ENCODE results near the gene B4GALT4. TPM values are rescaled to one million over a fixed set of nuclear protein-coding genes. Genes with fewer than 3 reads are reported as not detected.

The B4GALT4 gene
- total RNA-seq (10 to 100 TPM in 6 of 9 donors, 1 to 10 TPM in 3; 8.1 to 15.9 (median 10.6) TPM), polyA plus RNA-seq (10 to 100 TPM; 13.0 to 14.0 TPM)
- long read RNA-seq, donor 1, partial matches to known transcripts = 0 of 13 reads
- long read RNA-seq, donor 1, other reads (novel, unspliced or antisense) = 10 of 13 reads
- long read RNA-seq, donor 2, transcript B4GALT4-202 (8 exons, 2,459 nt) = major isoform, 33 of 104 reads
- long read RNA-seq, donor 2, transcript B4GALT4-201 (9 exons, 2,385 nt) = minor isoform, 21 of 104 reads
- long read RNA-seq, donor 2, partial matches to known transcripts = 8 of 104 reads
- long read RNA-seq, donor 2, other reads (novel, unspliced or antisense) = 39 of 104 reads
- long read RNA-seq, donor 3, transcript B4GALT4-202 (8 exons, 2,459 nt) = major isoform, 8 of 22 reads
- long read RNA-seq, donor 3, partial matches to known transcripts = 1 of 22 reads
- long read RNA-seq, donor 3, other reads (novel, unspliced or antisense) = 11 of 22 reads

DNA sequence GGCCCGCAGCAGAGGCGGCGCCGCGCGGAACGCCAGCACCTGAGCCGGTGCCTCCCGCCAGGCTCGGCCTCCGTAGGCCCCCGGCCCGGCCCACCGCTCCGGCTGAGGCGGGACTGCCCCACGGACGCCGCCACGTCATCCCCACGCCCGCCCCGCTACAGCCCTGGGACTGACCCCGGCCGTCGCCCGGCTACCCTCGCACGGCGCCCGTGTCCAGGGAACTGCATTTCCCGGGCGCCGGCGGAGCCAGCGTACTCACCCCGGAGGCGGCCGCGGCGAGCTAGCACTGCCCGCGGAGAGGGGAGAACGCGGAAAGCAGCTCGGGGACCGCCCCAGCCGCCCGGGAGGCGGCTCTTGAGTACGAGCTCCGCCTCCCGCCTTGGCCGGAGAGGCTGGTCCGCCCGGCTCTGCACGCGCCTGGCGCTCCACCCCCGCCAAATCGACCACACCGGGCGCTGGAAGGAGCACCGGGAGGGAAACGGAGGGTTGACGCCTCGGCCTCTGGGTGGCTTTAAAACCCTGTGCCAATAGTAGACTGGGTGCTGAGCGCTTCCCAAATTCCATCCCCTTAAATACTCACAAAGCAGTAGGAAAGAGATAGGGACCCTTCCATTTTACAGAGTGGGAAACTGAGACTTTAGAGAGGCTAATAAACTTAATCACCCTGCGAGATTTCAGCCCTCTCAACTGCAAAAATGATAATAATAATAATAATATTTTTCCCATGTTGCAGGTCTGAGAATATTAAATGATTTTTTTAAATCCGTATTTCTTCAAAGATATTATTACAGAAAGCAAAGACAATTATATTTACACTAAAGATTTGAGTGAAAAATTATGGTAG lies at the start of gene B4GALT4:
B4GALT4 (minus strand) TSS at position 288 of the 844 bp plus-strand sequence. CDS start 10,779 bp downstream, outside the sequence.
- Histone ChIP-seq H3K4me3 (peak within 1 kb of the TSS; percentile 45 to 92 (median 73)), H3K27me3 (no peaks in the 10 kb centered on the region), H3K36me3 (peaks cover 0 to 12% (median 8%) of the 10 kb centered on the region in 9 donors), H3K4me1 (peaks cover 0 to 47% (median 23%) of the 10 kb centered on the region in 12 donors), H3K27ac (peak within 1 kb of the TSS; percentile 75 to 97 (median 91)), H3K9me3 (no peaks in the 10 kb centered on the region)
- 2 to 12% (median 3%) methylated on average over 10 to 70 of the region's 70 CpGs for WGBS, 4 donors
- peak in 1 of 12 donors; percentile 6 for TF ChIP-seq CTCF (IDR thresholded peaks at IDR 0.05)
- peak; percentile 53 to 85 for TF ChIP-seq POLR2A (IDR thresholded peaks at IDR 0.05)
- intact Hi-C loops (cut with DNase I) = loop anchor here in 4 of 10 donors (1.0 to 10.0 kb wide), 6 partner anchors 51 to 359 kb away; partner anchors contain the start of genes TEX55 (in 2 of the 4) and ARHGAP31 (in 1 of the 4)
- DNase-seq (peak; percentile 89 to 93 (median 92)), ATAC-seq (peak; percentile 88 to 97 (median 96))

- ATAC-seq = no peak
- no peak overlapping the region for H3K4me3 ChIP-seq
- H3K4me1 ChIP-seq = peaks cover 3 to 23% (median 9%) of the 10 kb centered on the region in 12 donors
- no peak for TF ChIP-seq CTCF (IDR thresholded peaks at IDR 0.05)
- no peak for TF ChIP-seq POLR2A (IDR thresholded peaks at IDR 0.05)
- no peak overlapping the region for H3K27ac ChIP-seq
- H3K36me3 ChIP-seq = no peaks in the 10 kb centered on the region
- WGBS, 4 donors = 84 to 96% (median 94%) methylated on average over 2 of the region's 2 CpGs
- peaks cover 0 to 24% (median 13%) of the 10 kb centered on the region in 12 donors for H3K9me3 ChIP-seq
- H3K27me3 ChIP-seq = no peaks in the 10 kb centered on the region
- intact Hi-C loops (cut with DNase I) = no loop called here
- no peak for DNase-seq
Observed at GRCh38 chr3:119289404-119289770, 48.7 kb upstream of the B4GALT4 start.

GRCh38 chr3:119288669-119289403 lies 48.2 kb upstream of the B4GALT4 start:
- Histone ChIP-seq H3K9me3 (peaks cover 0 to 28% (median 13%) of the 10 kb centered on the region in 12 donors), H3K4me3 (no peak overlapping the region), H3K27ac (no peak overlapping the region), H3K27me3 (no peaks in the 10 kb centered on the region), H3K4me1 (peaks cover 3 to 23% (median 9%) of the 10 kb centered on the region in 12 donors), H3K36me3 (no peaks in the 10 kb centered on the region)
- DNase-seq (no peak), ATAC-seq (no peak)
- 94 to 100% (median 95%) methylated on average over 1 to 3 of the region's 3 CpGs for WGBS, 4 donors
- TF ChIP-seq CTCF (IDR thresholded peaks at IDR 0.05) = no peak
- no peak for TF ChIP-seq POLR2A (IDR thresholded peaks at IDR 0.05)
- intact Hi-C loops (cut with DNase I) = no loop called here

Data from heart left ventricle (tissue), 16 donors.